Natural killer cell (primary cell): ENCODE measurements around the gene PTPRN2. TPM values are rescaled to one million over a fixed set of nuclear protein-coding genes. Genes with fewer than 3 reads are reported as not detected.

Experiments used
- ATAC-seq, 3 donors: fragments of 150-1000 bp in 2 of 3; fragments of 200-7000 bp in 1 of 3; cut with Tn5 transposase; 1 replicate in 1 of 3; 2 replicates in 2 of 3; pipeline ENCODE4 v1.10.0; 2021; ENCODE audit warnings: mild to moderate bottlenecking in 2 of 3, moderate library complexity in 2 of 3
- DNase-seq, 2 donors: peaks; one replicate each; pipeline versions ENCODE4 v3.0.0 to v3.0.0-alpha.2; 2013 to 2021; ENCODE audit warnings: mixed read lengths in 1 of 2
- H3K27ac ChIP-seq: one replicate; pipeline ENCODE4 v1.5.1; 2013; ENCODE audit warnings: mild to moderate bottlenecking, low read length
- H3K27me3 ChIP-seq: one replicate; pipeline ENCODE4 v1.6.1; 2013; ENCODE audit warnings: low read length; ENCODE audit not compliant: control insufficient read depth, insufficient read depth
- H3K36me3 ChIP-seq: one replicate; pipeline ENCODE4 v1.6.1; 2013; ENCODE audit warnings: low read length; ENCODE audit not compliant: control insufficient read depth, insufficient read depth
- H3K4me1 ChIP-seq: one replicate; pipeline ENCODE4 v1.6.1; 2013; ENCODE audit warnings: low read length; ENCODE audit not compliant: control insufficient read depth, insufficient read depth
- H3K4me3 ChIP-seq: one replicate; pipeline ENCODE4 v1.5.1; 2013; ENCODE audit warnings: low read length
- H3K9me3 ChIP-seq: one replicate; pipeline ENCODE4 v1.6.1; 2013; ENCODE audit warnings: low read length; ENCODE audit not compliant: control insufficient read depth, insufficient read depth
- H3K27ac Mint-ChIP-seq, 2 donors: one replicate each; pipeline ENCODE4 v1.8.0; 2022; ENCODE audit warnings: mild to moderate bottlenecking in 2 of 2, mixed read lengths in 2 of 2, moderate library complexity in 1 of 2
- H3K27me3 Mint-ChIP-seq, 2 donors: one replicate each; pipeline ENCODE4 v1.8.0; 2022; ENCODE audit warnings: low read depth in 2 of 2, mixed read lengths in 2 of 2
- H3K36me3 Mint-ChIP-seq: one replicate; pipeline ENCODE4 v1.8.0; 2022; ENCODE audit warnings: mixed read lengths
- H3K4me1 Mint-ChIP-seq, 2 donors: one replicate each; pipeline ENCODE4 v1.8.0; 2022; ENCODE audit warnings: mixed read lengths in 2 of 2
- H3K4me3 Mint-ChIP-seq: one replicate; pipeline ENCODE4 v1.8.0; 2022; ENCODE audit warnings: mild to moderate bottlenecking, moderate library complexity, mixed read lengths
- H3K9me3 Mint-ChIP-seq, 2 donors: one replicate each; pipeline ENCODE4 v1.8.0; 2022; ENCODE audit warnings: mixed read lengths in 2 of 2
- CTCF ChIP-seq: fragments of 200-600 bp; IDR thresholded peaks from one replicate; pipeline ENCODE4 v1.8.0; 2022; ENCODE audit warnings: antibody characterized with exemption
- WGBS: methylation state at CpG from one replicate; pipeline ENCODE4 v1.1.7; 2013; ENCODE audit warnings: missing lambda C conversion rate; ENCODE audit not compliant: insufficient coverage; 5-methylcytosine and 5-hydroxymethylcytosine counted together
- intact Hi-C: fragments of 100-400 bp; cut with micrococcal nuclease; formaldehyde crosslinking; loops from one replicate; pipeline ENCODE4 v1.14.2; 2022
- total RNA-seq, 4 donors: library from RNA; stranded (reverse); fragments of 120-200 nt in 1 of 4; gene quantifications; one replicate each; pipeline versions ENCODE4 v1.2.3 to v1.2.4, GENCODE V29; 2013 to 2022

The PTPRN2 gene
- total RNA-seq, 3 donors from 2014 or later (not counting 1 experiment from before 2014, with no cell fraction given): 1.3 to 2.5 (median 1.9) TPM

- no peak for TF ChIP-seq CTCF
- Mint-ChIP-seq H3K9me3 (no peaks in the 10 kb centered on the region), H3K27me3 (no peaks in the 10 kb centered on the region), H3K27ac (no peak overlapping the region), H3K4me1 (no peaks in the 10 kb centered on the region), H3K36me3 (no peaks in the 10 kb centered on the region), H3K4me3 (no peak overlapping the region)
- intact Hi-C loops: no loop called here
- Histone ChIP-seq H3K9me3 (no peaks in the 10 kb centered on the region), H3K27ac (no peak overlapping the region), H3K36me3 (no peaks in the 10 kb centered on the region), H3K27me3 (no peaks in the 10 kb centered on the region), H3K4me3 (no peak overlapping the region), H3K4me1 (no peaks in the 10 kb centered on the region)
- ATAC-seq (no peak), DNase-seq (no peak)
- WGBS: 84% methylated on average over 13 of the region's 13 CpGs
Observed at GRCh38 chr7:158409816-158410330, 177.8 kb downstream of the PTPRN2 start.

GRCh38 chr7:158409120-158409519 lies 178.5 kb downstream of the PTPRN2 start:
- no peaks in the 10 kb centered on the region for H3K9me3 ChIP-seq
- Mint-ChIP-seq H3K27ac (no peak overlapping the region), H3K4me3 (no peak overlapping the region), H3K9me3 (no peaks in the 10 kb centered on the region), H3K36me3 (no peaks in the 10 kb centered on the region), H3K4me1 (no peaks in the 10 kb centered on the region), H3K27me3 (no peaks in the 10 kb centered on the region)
- DNase-seq: no peak
- H3K4me3 ChIP-seq: no peak overlapping the region
- 83% methylated on average over 5 of the region's 5 CpGs for WGBS
- ATAC-seq: peak in 1 of 3 donors; percentile 35
- H3K4me1 ChIP-seq: no peaks in the 10 kb centered on the region
- intact Hi-C loops: no loop called here
- no peaks in the 10 kb centered on the region for H3K36me3 ChIP-seq
- no peaks in the 10 kb centered on the region for H3K27me3 ChIP-seq
- TF ChIP-seq CTCF: no peak
- H3K27ac ChIP-seq: no peak overlapping the region

GRCh38 chr7:158408318-158408920 lies 179.2 kb downstream of the PTPRN2 start:
- Histone ChIP-seq H3K9me3 (no peaks in the 10 kb centered on the region), H3K4me3 (no peak overlapping the region), H3K36me3 (no peaks in the 10 kb centered on the region), H3K27ac (no peak overlapping the region), H3K27me3 (no peaks in the 10 kb centered on the region), H3K4me1 (no peaks in the 10 kb centered on the region)
- Mint-ChIP-seq H3K4me3 (no peak overlapping the region), H3K27ac (no peak overlapping the region), H3K27me3 (no peaks in the 10 kb centered on the region), H3K9me3 (no peaks in the 10 kb centered on the region), H3K36me3 (no peaks in the 10 kb centered on the region), H3K4me1 (no peaks in the 10 kb centered on the region)
- WGBS: 28% methylated on average over 12 of the region's 12 CpGs
- no peak for TF ChIP-seq CTCF
- intact Hi-C loops: no loop called here
- DNase-seq (no peak), ATAC-seq (no peak)
